ENCODE measurements around the gene BAIAP2L1. TPM values are rescaled to one million over a fixed set of nuclear protein-coding genes. Genes with fewer than 3 reads are reported as not detected.

BAIAP2L1 gene
- total and polyA plus RNA-seq, 2 of the 8 experiments (the other 6 are each of a cell fraction or from before 2014, with no cell fraction given) = 19.2 to 42.9 TPM

- Histone ChIP-seq H3K36me3 (ENCODE audit: control insufficient read depth in 2 of 4, insufficient read depth in 4 of 4, low read length in 3 of 4) (peaks cover 0 to 3% (median 0%) of the 10 kb centered on the region in 4 experiments; a peak in 1 of 8 replicates), H2BK5ac (ENCODE audit: low read depth, low read length) (no peak overlapping the region), H4K8ac (ENCODE audit: extremely low read depth, insufficient read depth, low read length) (no peak overlapping the region), H3K79me1 (ENCODE audit: low read depth, low read length) (peaks cover 2% of the 10 kb centered on the region), H3K14ac (ENCODE audit: insufficient read length) (no peak overlapping the region), H4K91ac (replicated peaks; ENCODE audit: insufficient read length, low read length) (no peak overlapping the region), H3K4me3 (ENCODE audit: extremely low read depth in 1 of 4, insufficient read depth in 2 of 4, low read depth in 3 of 4, low read length in 4 of 4) (no peak overlapping the region), H2AK5ac (ENCODE audit: low read depth, low read length) (no peak overlapping the region), H2BK120ac (replicated peaks; ENCODE audit: low read depth, low read length) (no peak overlapping the region), H3K9me3 (ENCODE audit: insufficient read depth in 2 of 2, low read depth in 1 of 2, low read length in 1 of 2) (no peaks in the 10 kb centered on the region), H3K18ac (ENCODE audit: extremely low read depth, low read length) (no peak overlapping the region), H2BK15ac (ENCODE audit: low read length) (no peak overlapping the region), H2AFZ (ENCODE audit: low read length) (no peak overlapping the region), H3K79me2 (ENCODE audit: control insufficient read depth in 1 of 2, insufficient read depth in 2 of 2, low read length in 2 of 2) (peaks cover 10 to 59% of the 10 kb centered on the region in 2 experiments), H3K4ac (replicated peaks; ENCODE audit: insufficient read length, low read depth, low read length) (no peak overlapping the region), H3K4me1 (replicated peaks in 1 of 4; ENCODE audit: control insufficient read depth in 3 of 4, insufficient read depth in 4 of 4, low read length in 3 of 4) (peaks cover 0 to 4% (median 0%) of the 10 kb centered on the region in 4 experiments; a peak in 1 of 7 replicates), H3K23me2 (ENCODE audit: low read depth, low read length) (no peaks in the 10 kb centered on the region), H3K27me3 (replicated peaks in 1 of 4; ENCODE audit: control insufficient read depth in 3 of 4, extremely low read depth in 1 of 4, insufficient read depth in 3 of 4, low read length in 3 of 4) (no peaks in the 10 kb centered on the region), H3K4me2 (ENCODE audit: insufficient read depth in 1 of 2, low read depth in 2 of 2, low read length in 2 of 2) (no peak overlapping the region), H3K27ac (ENCODE audit: low read depth, low read length) (no peak overlapping the region), H2BK12ac (ENCODE audit: low read depth, low read length) (no peak overlapping the region), H3K23ac (ENCODE audit: insufficient read length) (no peak overlapping the region), H2BK20ac (ENCODE audit: low read length) (no peak overlapping the region), H3K9ac (replicated peaks in 1 of 4; ENCODE audit: extremely low read depth in 1 of 4, low read depth in 3 of 4, low read length in 3 of 4) (no peak overlapping the region), H4K5ac (ENCODE audit: insufficient read length, low read depth, low read length) (no peak overlapping the region), H4K20me1 (replicated peaks in 1 of 2; ENCODE audit: control insufficient read depth in 1 of 2, insufficient read depth in 2 of 2, low read length in 2 of 2) (peaks cover 6 to 8% of the 10 kb centered on the region in 2 experiments), H3K56ac (replicated peaks; ENCODE audit: insufficient read length, low read depth, low read length) (no peak overlapping the region)
- WGBS, 2 experiments (ENCODE audit: extremely low coverage in 1 of 2, insufficient coverage in 1 of 2, insufficient read length in 1 of 2, insufficient replicate concordance in 2 of 2, low coverage in 1 of 2, low lambda C conversion rate in 2 of 2, missing lambda C conversion rate in 1 of 2) = 87% methylated on average over 9 of the region's 9 CpGs; no CpG with 5 or more reads in 1 of the 2 experiments
- ChIA-PET CTCF (ENCODE audit: partially characterized antibody) (interaction anchor here (0.7 to 1.3 kb wide), 4 partner anchors 9 to 345 kb away, joined by 3 to 6 read pairs (median 4); partner anchors contain the start of gene BAIAP2L1), POLR2A (ENCODE audit: partially characterized antibody) (interaction anchor here (0.6 to 1.0 kb wide), 3 partner anchors 9 to 252 kb away, joined by 3 to 6 read pairs (median 3); partner anchors contain the start of gene BAIAP2L1)
- DNase-seq (ENCODE audit: low read depth in 1 of 2, low spot score in 2 of 2) = no peak
- FAIRE-seq = no peak
- TF ChIP-seq JUND (IDR thresholded peaks at IDR 0.05; ENCODE audit: low read length) = no peak
Observed at GRCh38 chr7:98387544-98388226, 13.2 kb downstream of the BAIAP2L1 start.
